Muscle layer of duodenum (tissue), 2 donors: ENCODE measurements around the gene VAT1L.

ENCODE experiments used
- H3K27ac ChIP-seq: one replicate; pipeline ENCODE4 v1.7.0; 2013; ENCODE audit warnings: mild to moderate bottlenecking, low read length
- H3K27me3 ChIP-seq: one replicate; pipeline ENCODE4 v1.7.0; 2013; ENCODE audit warnings: low read depth, mild to moderate bottlenecking, control low read depth, low read length
- H3K36me3 ChIP-seq, 2 donors: one replicate each; pipeline ENCODE4 v1.7.0; 2013; ENCODE audit warnings: low read length in 2 of 2, control low read depth in 1 of 2, mild to moderate bottlenecking in 1 of 2; ENCODE audit not compliant: insufficient read depth in 2 of 2, control insufficient read depth in 1 of 2
- H3K4me1 ChIP-seq, 2 donors: one replicate each; pipeline ENCODE4 v1.7.0; 2013; ENCODE audit warnings: low read length in 2 of 2, mild to moderate bottlenecking in 2 of 2, control low read depth in 1 of 2, moderate library complexity in 1 of 2; ENCODE audit not compliant: insufficient read depth in 2 of 2, control insufficient read depth in 1 of 2
- H3K4me3 ChIP-seq, 2 donors: one replicate each; pipeline ENCODE4 v1.7.0; 2013; ENCODE audit warnings: low read length in 2 of 2, low read depth in 1 of 2, mild to moderate bottlenecking in 1 of 2
- H3K9me3 ChIP-seq, 2 donors: one replicate each; pipeline ENCODE4 v1.7.0; 2013; ENCODE audit warnings: low read length in 2 of 2, control low read depth in 1 of 2, mild to moderate bottlenecking in 1 of 2; ENCODE audit not compliant: control insufficient read depth in 1 of 2
- donor health status: healthy.

The VAT1L gene, protein sequence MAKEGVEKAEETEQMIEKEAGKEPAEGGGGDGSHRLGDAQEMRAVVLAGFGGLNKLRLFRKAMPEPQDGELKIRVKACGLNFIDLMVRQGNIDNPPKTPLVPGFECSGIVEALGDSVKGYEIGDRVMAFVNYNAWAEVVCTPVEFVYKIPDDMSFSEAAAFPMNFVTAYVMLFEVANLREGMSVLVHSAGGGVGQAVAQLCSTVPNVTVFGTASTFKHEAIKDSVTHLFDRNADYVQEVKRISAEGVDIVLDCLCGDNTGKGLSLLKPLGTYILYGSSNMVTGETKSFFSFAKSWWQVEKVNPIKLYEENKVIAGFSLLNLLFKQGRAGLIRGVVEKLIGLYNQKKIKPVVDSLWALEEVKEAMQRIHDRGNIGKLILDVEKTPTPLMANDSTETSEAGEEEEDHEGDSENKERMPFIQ

DNA sequence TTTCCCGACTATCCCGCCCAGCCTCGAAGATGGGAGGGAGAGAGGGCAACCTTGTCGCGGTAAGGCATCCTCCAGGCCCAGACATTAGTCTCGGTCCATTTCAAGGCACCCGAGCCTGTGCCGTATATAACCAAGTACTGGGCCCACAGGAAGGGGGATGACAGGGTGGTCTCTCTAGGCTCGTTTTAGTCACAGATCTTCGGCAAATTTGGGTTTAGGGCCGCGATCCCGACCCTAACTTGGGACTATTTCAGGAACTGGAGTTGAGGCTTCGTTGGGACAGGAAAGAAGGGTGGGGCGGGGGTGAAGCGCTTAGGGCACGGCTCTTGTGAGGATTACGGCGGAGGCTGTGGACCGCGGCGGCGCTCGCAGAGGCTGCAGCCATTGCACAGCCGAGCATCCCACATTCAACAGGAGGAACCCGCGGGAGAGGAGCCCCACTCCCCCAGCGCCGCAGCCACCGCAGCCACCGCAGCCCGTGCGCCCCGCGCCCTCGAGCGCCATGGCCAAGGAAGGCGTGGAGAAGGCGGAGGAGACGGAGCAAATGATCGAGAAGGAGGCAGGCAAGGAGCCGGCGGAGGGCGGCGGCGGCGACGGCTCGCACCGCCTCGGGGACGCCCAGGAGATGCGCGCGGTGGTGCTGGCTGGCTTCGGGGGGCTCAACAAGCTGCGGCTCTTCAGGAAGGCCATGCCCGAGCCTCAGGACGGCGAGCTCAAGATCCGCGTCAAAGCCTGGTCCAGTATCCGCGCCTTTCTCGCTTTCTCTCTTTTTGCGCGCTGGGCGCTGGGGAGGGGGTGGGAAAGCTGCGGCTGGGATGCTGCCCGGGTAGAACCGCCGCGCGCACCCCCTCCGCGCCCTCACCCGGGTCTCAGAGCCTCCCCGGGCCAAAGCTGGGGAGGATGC lies at the start of gene VAT1L:
TSS of gene VAT1L (plus strand) at position 384 of the 904 bp plus-strand sequence. CDS start at position 503, 119 bp downstream.
- Histone ChIP-seq H3K36me3 (no peaks in the 10 kb centered on the region), H3K4me1 (peaks cover 0 to 14% of the 10 kb centered on the region in 2 donors), H3K9me3 (no peaks in the 10 kb centered on the region), H3K27ac (no peak within 1 kb of the TSS), H3K4me3 (peak within 1 kb of the TSS; percentile 38 to 75), H3K27me3 (peaks cover 32% of the 10 kb centered on the region)

DNA sequence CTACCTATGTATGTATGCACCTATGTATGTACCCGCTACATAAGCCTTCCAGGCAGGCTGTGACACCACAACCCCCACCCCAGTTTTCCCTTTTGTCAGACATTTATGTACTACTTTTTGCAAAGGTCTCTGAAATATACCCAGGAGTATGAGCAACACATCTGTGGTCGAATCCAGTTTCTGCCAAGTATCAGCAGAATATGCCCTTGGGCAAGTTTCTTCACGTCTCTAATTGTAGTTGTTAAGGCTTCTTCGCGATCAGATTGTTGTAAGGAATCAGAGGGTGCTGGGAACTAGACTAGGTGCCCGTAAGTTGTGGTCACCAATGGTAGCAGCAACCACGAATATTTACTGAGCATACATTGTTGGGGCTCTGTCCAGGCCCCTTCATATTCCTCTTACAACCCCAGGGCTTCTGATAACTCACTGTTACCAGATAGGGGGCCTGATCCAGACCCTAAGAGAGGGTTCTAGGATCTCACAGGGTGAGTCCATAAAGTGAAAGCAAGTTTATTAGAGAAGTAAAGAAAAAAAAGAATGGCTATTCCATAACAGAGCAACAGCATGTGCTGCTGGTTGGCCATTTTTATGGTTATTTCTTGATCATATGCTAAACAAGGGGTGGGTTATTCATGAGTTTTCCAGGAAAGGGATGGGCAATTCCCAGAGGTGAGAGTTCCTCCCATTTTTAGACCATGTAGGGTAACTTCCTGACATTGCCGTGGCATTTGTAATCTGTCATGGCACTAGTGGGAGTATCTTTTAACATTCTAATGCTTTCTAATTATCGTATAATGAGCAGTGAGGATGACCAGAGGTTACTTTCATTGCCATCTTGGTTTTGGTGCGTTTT lies 49.4 kb upstream of the VAT1L start:
- Histone ChIP-seq H3K4me1 (no peaks in the 10 kb centered on the region), H3K4me3 (no peak overlapping the region), H3K9me3 (no peaks in the 10 kb centered on the region), H3K36me3 (peaks cover 0 to 10% of the 10 kb centered on the region in 2 donors), H3K27ac (no peak overlapping the region), H3K27me3 (no peaks in the 10 kb centered on the region)

DNA sequence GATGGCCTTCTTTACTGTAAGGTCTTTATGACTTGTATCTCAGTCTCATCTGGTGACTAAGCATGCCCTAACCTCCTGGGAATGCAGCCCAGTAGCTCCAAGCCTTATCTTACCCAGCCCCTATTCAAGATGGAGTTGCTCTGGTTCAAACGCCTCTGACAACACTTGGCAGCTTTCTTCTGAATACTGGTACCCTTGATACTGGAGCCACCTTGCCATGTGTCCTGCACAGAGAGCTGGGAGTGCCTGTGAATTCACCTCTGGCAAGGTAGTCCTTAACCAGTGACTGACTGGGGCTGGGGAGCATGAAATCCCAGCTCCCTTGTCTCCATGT lies 48.8 kb upstream of the VAT1L start:
- H3K4me1 ChIP-seq, result no peaks in the 10 kb centered on the region
- H3K9me3 ChIP-seq, result no peaks in the 10 kb centered on the region
- H3K27me3 ChIP-seq, result no peaks in the 10 kb centered on the region
- H3K36me3 ChIP-seq, result peaks cover 0 to 10% of the 10 kb centered on the region in 2 donors
- H3K4me3 ChIP-seq, result no peak overlapping the region
- no peak overlapping the region for H3K27ac ChIP-seq

GRCh38 chr16:77744141-77744540 lies 44.2 kb upstream of the VAT1L start:
- Histone ChIP-seq H3K4me1 (no peaks in the 10 kb centered on the region), H3K27ac (no peak overlapping the region), H3K36me3 (peaks cover 0 to 3% of the 10 kb centered on the region in 2 donors), H3K4me3 (no peak overlapping the region), H3K27me3 (no peaks in the 10 kb centered on the region), H3K9me3 (no peaks in the 10 kb centered on the region)

- Histone ChIP-seq H3K4me3 (no peak overlapping the region), H3K9me3 (no peaks in the 10 kb centered on the region)
Observed at GRCh38 chr16:77745972-77746371, 42.4 kb upstream of the VAT1L start.

GRCh38 chr16:77748421-77749005 lies 39.9 kb upstream of the VAT1L start:
- H3K27ac ChIP-seq, result no peak overlapping the region
- H3K27me3 ChIP-seq, result no peaks in the 10 kb centered on the region
- H3K4me1 ChIP-seq, result no peaks in the 10 kb centered on the region
- no peak overlapping the region for H3K4me3 ChIP-seq
- H3K9me3 ChIP-seq, result no peaks in the 10 kb centered on the region
- no peaks in the 10 kb centered on the region for H3K36me3 ChIP-seq

More at GRCh38 chr16:77745972-77746371, 42.4 kb upstream of the VAT1L start:
- H3K27me3 ChIP-seq, result no peaks in the 10 kb centered on the region
- peaks cover 0 to 3% of the 10 kb centered on the region in 2 donors for H3K36me3 ChIP-seq
- no peaks in the 10 kb centered on the region for H3K4me1 ChIP-seq
- no peak overlapping the region for H3K27ac ChIP-seq

DNA sequence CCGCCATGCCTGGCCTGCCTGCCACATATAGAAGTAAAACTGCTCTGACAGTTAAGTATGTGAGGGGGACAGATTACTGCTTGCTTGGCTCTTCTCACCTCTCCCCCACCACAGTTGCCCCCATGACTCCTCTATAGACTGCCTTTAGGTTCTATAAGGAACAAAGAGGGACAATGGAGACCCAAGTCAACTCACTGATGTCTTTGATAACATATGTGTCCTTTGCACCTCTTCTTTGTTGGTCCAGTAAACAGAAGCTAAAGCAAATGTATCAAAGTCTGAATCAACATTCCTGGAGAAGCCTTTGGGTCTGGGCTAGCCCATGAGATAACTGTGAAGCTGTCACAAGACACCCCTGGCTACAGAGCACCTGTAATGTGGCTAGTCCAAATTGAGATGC lies 38.9 kb upstream of the VAT1L start:
- no peak overlapping the region for H3K4me3 ChIP-seq
- H3K4me1 ChIP-seq, result no peaks in the 10 kb centered on the region
- no peaks in the 10 kb centered on the region for H3K36me3 ChIP-seq
- H3K27me3 ChIP-seq, result no peaks in the 10 kb centered on the region
- H3K9me3 ChIP-seq, result no peaks in the 10 kb centered on the region
- no peak overlapping the region for H3K27ac ChIP-seq

- Histone ChIP-seq H3K9me3 (no peaks in the 10 kb centered on the region), H3K27me3 (no peaks in the 10 kb centered on the region), H3K36me3 (no peaks in the 10 kb centered on the region), H3K4me3 (no peak overlapping the region), H3K27ac (no peak overlapping the region), H3K4me1 (no peaks in the 10 kb centered on the region)
Observed at GRCh38 chr16:77758046-77758445, 30.3 kb upstream of the VAT1L start.

DNA sequence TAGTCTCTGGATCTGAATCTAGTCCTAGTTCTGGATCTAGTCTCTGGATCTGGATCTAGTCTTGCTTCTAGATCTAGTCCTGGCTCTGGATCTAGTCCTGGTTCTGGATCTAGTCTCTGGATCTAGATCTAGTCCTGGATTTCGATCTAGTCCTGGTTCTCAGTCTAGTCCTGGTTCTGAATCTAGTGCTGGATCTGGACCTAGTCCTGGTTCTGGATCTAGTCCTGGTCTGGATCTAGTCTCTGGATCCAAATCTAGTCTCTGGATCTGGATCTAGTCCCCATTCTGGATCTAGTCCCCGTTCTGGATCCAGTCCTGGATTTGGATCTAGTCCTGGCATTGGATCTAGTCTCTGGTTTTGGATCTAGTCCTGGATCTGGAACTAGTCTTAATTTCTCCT lies 29.9 kb upstream of the VAT1L start:
- H3K4me3 ChIP-seq, result no peak overlapping the region
- H3K27ac ChIP-seq, result no peak overlapping the region
- H3K36me3 ChIP-seq, result no peaks in the 10 kb centered on the region

GRCh38 chr16:77759201-77759600 lies 29.2 kb upstream of the VAT1L start:
- H3K27me3 ChIP-seq, result no peaks in the 10 kb centered on the region
- no peaks in the 10 kb centered on the region for H3K9me3 ChIP-seq
- H3K4me3 ChIP-seq, result no peak overlapping the region
- H3K27ac ChIP-seq, result no peak overlapping the region
- peaks cover 0 to 3% of the 10 kb centered on the region in 2 donors for H3K4me1 ChIP-seq
- H3K36me3 ChIP-seq, result no peaks in the 10 kb centered on the region

More for the DNA sequence above, 29.9 kb upstream of the VAT1L start:
- H3K9me3 ChIP-seq, result no peaks in the 10 kb centered on the region
- H3K27me3 ChIP-seq, result no peaks in the 10 kb centered on the region
- H3K4me1 ChIP-seq, result no peaks in the 10 kb centered on the region
